K562 (cell line): ENCODE data around the gene LTBP4. TPM values are rescaled to one million over a fixed set of nuclear protein-coding genes. Genes with fewer than 3 reads are reported as not detected.
A peak's percentile ranks its signal among the peaks of the same experiment; 100 is the strongest.

Source experiments
- CBFA2T3 ChIP-seq: fragments of 450-650 bp; IDR thresholded peaks from 2 replicates; pipeline ENCODE4 v1.6.1; 2017
- CREM ChIP-seq: IDR thresholded peaks from 2 replicates; pipeline ENCODE4 v1.6.1; 2014; ENCODE audit warnings: antibody characterized with exemption, low read depth
- RBFOX2 ChIP-seq: fragments of 200-400 bp; formaldehyde crosslinking; IDR thresholded peaks from 2 replicates; pipeline ENCODE4 v1.6.1; 2017; ENCODE audit warnings: low read depth, mild to moderate bottlenecking, low read length, moderate library complexity
- RBM25 ChIP-seq: fragments of 200-400 bp; formaldehyde crosslinking; IDR thresholded peaks from 2 replicates; pipeline ENCODE4 v1.6.1; 2018; ENCODE audit warnings: low read length, low read depth, moderate library complexity; ENCODE audit not compliant: severe bottlenecking
- ZNF512 ChIP-seq: IDR thresholded peaks from 2 replicates; pipeline ENCODE4 v1.6.1; 2016; ENCODE audit warnings: missing genetic modification characterization, missing compliant biosample characterization
- polyA plus RNA-seq, 8 experiments: library from polyadenylated mRNA; depleted of rRNA in 4 of 8; stranded (reverse) in 5 of 8; unstranded in 3 of 8; fragments of >200 nt; fragmentation: Nextera tagmentation in 2 of 8; fragmentation: Illumina TruSeq in 1 of 8; extraction: Ambion mirVana in 2 of 8; extraction: Trizol in 1 of 8; gene quantifications; 2 replicates each; pipeline versions ENCODE4 v1.2.1 to v1.2.3, GENCODE V29; 2011 to 2014; ENCODE audit warnings: inconsistent platforms in 1 of 8, missing spikeins in 1 of 8
- total RNA-seq, 7 experiments: library from RNA; depleted of rRNA in 6 of 7; stranded (reverse); fragments of >200 nt in 6 of 7; fragmentation: Illumina TruSeq in 2 of 7; extraction: Trizol in 2 of 7; gene quantifications; 2 replicates each; pipeline versions ENCODE4 v1.2.1 to v1.2.3, GENCODE V29; 2011 to 2021; ENCODE audit warnings: low replicate concordance in 1 of 7
- TF ChIP-seq, protein P1 (sequence below): fragments of 250-450 bp; sonication (Bioruptor Pico); IDR thresholded peaks from 2 replicates; pipeline ENCODE4 v1.4.0; 2020
- TF ChIP-seq, protein P2 (sequence below): sonication (generic); formaldehyde crosslinking; IDR thresholded peaks from 2 replicates; pipeline ENCODE4 v1.9.0; 2022; ENCODE audit warnings: mild to moderate bottlenecking, missing genetic modification reagents

The LTBP4 gene
- total and polyA plus RNA-seq, 9 of the 15 experiments (the other 6 are each of a cell fraction or from before 2014, with no cell fraction given): 0.35 to 160 (median 31.6) TPM

DNA sequence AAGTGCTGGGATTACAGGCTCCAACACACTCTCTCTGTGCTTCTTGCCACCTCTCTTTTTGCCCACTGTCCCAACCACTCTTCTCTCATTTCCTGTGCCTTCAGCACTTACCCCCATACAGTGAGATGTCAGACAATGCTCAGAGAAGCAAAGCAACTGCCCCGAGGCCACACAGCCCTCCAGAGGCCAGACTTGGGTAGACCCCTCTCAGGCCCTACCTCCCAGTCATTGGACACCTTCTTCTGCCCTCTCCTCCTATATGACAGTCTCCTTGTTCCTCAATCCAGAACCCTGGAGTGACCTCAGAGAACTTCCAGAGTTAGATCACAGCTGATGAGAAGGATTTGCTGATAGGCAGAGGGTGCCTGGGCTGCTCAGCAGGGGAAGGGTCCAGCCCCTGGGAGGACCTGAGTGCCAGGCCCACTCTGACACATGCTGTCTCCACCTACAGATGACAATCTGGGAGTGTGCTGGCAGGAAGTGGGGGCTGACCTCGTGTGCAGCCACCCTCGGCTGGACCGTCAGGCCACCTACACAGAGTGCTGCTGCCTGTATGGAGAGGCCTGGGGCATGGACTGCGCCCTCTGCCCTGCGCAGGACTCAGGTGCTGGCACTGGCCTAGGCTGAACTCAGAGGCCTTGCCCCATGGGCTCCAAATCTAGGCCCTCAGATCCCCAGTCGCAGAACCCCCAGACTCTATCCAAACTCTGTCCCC is 24.4 kb downstream of the LTBP4 start (continued):
- TF ChIP-seq, protein P1, sequence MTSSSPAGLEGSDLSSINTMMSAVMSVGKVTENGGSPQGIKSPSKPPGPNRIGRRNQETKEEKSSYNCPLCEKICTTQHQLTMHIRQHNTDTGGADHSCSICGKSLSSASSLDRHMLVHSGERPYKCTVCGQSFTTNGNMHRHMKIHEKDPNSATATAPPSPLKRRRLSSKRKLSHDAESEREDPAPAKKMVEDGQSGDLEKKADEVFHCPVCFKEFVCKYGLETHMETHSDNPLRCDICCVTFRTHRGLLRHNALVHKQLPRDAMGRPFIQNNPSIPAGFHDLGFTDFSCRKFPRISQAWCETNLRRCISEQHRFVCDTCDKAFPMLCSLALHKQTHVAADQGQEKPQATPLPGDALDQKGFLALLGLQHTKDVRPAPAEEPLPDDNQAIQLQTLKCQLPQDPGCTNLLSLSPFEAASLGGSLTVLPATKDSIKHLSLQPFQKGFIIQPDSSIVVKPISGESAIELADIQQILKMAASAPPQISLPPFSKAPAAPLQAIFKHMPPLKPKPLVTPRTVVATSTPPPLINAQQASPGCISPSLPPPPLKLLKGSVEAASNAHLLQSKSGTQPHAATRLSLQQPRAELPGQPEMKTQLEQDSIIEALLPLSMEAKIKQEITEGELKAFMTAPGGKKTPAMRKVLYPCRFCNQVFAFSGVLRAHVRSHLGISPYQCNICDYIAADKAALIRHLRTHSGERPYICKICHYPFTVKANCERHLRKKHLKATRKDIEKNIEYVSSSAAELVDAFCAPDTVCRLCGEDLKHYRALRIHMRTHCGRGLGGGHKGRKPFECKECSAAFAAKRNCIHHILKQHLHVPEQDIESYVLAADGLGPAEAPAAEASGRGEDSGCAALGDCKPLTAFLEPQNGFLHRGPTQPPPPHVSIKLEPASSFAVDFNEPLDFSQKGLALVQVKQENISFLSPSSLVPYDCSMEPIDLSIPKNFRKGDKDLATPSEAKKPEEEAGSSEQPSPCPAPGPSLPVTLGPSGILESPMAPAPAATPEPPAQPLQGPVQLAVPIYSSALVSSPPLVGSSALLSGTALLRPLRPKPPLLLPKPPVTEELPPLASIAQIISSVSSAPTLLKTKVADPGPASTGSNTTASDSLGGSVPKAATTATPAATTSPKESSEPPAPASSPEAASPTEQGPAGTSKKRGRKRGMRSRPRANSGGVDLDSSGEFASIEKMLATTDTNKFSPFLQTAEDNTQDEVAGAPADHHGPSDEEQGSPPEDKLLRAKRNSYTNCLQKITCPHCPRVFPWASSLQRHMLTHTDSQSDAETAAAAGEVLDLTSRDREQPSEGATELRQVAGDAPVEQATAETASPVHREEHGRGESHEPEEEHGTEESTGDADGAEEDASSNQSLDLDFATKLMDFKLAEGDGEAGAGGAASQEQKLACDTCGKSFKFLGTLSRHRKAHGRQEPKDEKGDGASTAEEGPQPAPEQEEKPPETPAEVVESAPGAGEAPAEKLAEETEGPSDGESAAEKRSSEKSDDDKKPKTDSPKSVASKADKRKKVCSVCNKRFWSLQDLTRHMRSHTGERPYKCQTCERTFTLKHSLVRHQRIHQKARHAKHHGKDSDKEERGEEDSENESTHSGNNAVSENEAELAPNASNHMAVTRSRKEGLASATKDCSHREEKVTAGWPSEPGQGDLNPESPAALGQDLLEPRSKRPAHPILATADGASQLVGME (CRISPR knock-in tag): no peak
- TF ChIP-seq, protein P2, sequence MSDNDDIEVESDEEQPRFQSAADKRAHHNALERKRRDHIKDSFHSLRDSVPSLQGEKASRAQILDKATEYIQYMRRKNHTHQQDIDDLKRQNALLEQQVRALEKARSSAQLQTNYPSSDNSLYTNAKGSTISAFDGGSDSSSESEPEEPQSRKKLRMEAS (CRISPR knock-in tag): peak; percentile 52; the same call in 1 of the 2 replicates
- TF ChIP-seq RBM25 (peak; percentile 59), RBFOX2 (peak; percentile 45), ZNF512 (tag) (no peak), CREM (peak; percentile 36; the same call in 1 of the 2 replicates), CBFA2T3 (no peak)
